CD4-positive, alpha-beta memory T cell (primary cell): ENCODE measurements around the gene LRWD1. TPM values are rescaled to one million over a fixed set of nuclear protein-coding genes. Genes with fewer than 3 reads are reported as not detected.

Source experiments
- microRNA-seq: library from miRNA; unstranded; fragments of <30 nt; microRNA quantifications from one replicate; pipeline ENCODE4 v1.2.0, GENCODE V29; 2021; ENCODE audit warnings: borderline replicate concordance, borderline number of aligned reads, borderline microRNAs expressed, mixed read lengths
- polyA plus RNA-seq, 2 donors: library from polyadenylated mRNA; unstranded; fragments of 300-500 nt; fragmentation: Illumina TruSeq; gene quantifications; one replicate each; pipeline ENCODE4 v1.2.3, GENCODE V29; 2021
- total RNA-seq, 2 experiments: library from RNA; stranded (reverse); gene quantifications; one replicate each; pipeline ENCODE4 v1.2.3, GENCODE V29; 2021

LRWD1 gene
- total and polyA plus RNA-seq, 4 experiments from 2014 or later: 12.9 to 28.5 (median 20.6) TPM

Small RNA genes within 50 kb of the gene (microRNA-seq; reads per million reads assigned to microRNA genes)
- not detected for gene MIR4467
- gene MIR5090: 3.1 reads per million, percentile 13 among the genes with 10 or more reads in this experiment

Other genes with a start within 250 kb of the LRWD1 start
- gene SH2B2, start 178.1 kb upstream of the LRWD1 start, total RNA-seq: 1 to 10 TPM in 1 of 2 experiments, under 1 TPM in 1; 0.79 to 1.2 TPM
- under 1 TPM in 1 of 2 donors, not detected in 1; 0.69 TPM for gene SH2B2, start 178.1 kb upstream of the LRWD1 start, polyA plus RNA-seq
- gene SPDYE6, start 108.5 kb upstream of the LRWD1 start, total RNA-seq: not detected
- gene SPDYE6, start 108.5 kb upstream of the LRWD1 start, polyA plus RNA-seq: under 1 TPM; 0.14 to 0.73 TPM
- 10 to 100 TPM; 43.2 to 47.6 TPM for gene PRKRIP1, start 68.6 kb upstream of the LRWD1 start, total RNA-seq
- 10 to 100 TPM in 1 of 2 donors, 1 to 10 TPM in 1; 9.7 to 21.7 TPM for gene PRKRIP1, start 68.6 kb upstream of the LRWD1 start, polyA plus RNA-seq
- 10 to 100 TPM; 29.0 to 31.6 TPM for gene ORAI2, start 31.4 kb upstream of the LRWD1 start, total RNA-seq
- 10 to 100 TPM; 42.9 to 53.3 TPM for gene ORAI2, start 31.4 kb upstream of the LRWD1 start, polyA plus RNA-seq
- 10 to 100 TPM; 11.8 to 11.9 TPM for gene ALKBH4, start 121 bp upstream of the LRWD1 start, total RNA-seq
- gene ALKBH4, start 121 bp upstream of the LRWD1 start, polyA plus RNA-seq: 10 to 100 TPM; 15.7 to 16.6 TPM
- 10 to 100 TPM; 35.8 to 38.2 TPM for gene POLR2J, start 13.9 kb downstream of the LRWD1 start, total RNA-seq
- gene POLR2J, start 13.9 kb downstream of the LRWD1 start, polyA plus RNA-seq: 100 to 1,000 TPM; 122 to 126 TPM
- 10 to 100 TPM; 15.2 to 15.8 TPM for gene RASA4B, start 52.8 kb downstream of the LRWD1 start, total RNA-seq
- 10 to 100 TPM in 1 of 2 donors, 1 to 10 TPM in 1; 5.0 to 11.5 TPM for gene RASA4B, start 52.8 kb downstream of the LRWD1 start, polyA plus RNA-seq
- 10 to 100 TPM; 46.0 to 51.1 TPM for gene UPK3BL2, start 78.7 kb downstream of the LRWD1 start, total RNA-seq
- 1 to 10 TPM in 1 of 2 donors, under 1 TPM in 1; 0.94 to 5.5 TPM for gene UPK3BL2, start 78.7 kb downstream of the LRWD1 start, polyA plus RNA-seq
- under 1 TPM; 0.20 to 0.28 TPM for gene SPDYE2, start 86.2 kb downstream of the LRWD1 start, total RNA-seq
- gene SPDYE2, start 86.2 kb downstream of the LRWD1 start, polyA plus RNA-seq: 1 to 10 TPM in 1 of 2 donors, not detected in 1; 1.7 TPM
- 100 to 1,000 TPM in 1 of 2 experiments, 10 to 100 TPM in 1; 94.1 to 119 TPM for gene POLR2J3, start 107.6 kb downstream of the LRWD1 start, total RNA-seq
- 10 to 100 TPM; 21.0 to 58.9 TPM for gene POLR2J3, start 107.6 kb downstream of the LRWD1 start, polyA plus RNA-seq
- gene RASA4, start 151.8 kb downstream of the LRWD1 start, total RNA-seq: 10 to 100 TPM; 37.8 to 43.3 TPM
- gene RASA4, start 151.8 kb downstream of the LRWD1 start, polyA plus RNA-seq: 10 to 100 TPM in 1 of 2 donors, 1 to 10 TPM in 1; 7.7 to 24.3 TPM
- 10 to 100 TPM; 43.3 to 46.3 TPM for gene UPK3BL1, start 177.8 kb downstream of the LRWD1 start, total RNA-seq
- gene UPK3BL1, start 177.8 kb downstream of the LRWD1 start, polyA plus RNA-seq: 10 to 100 TPM; 20.1 to 26.8 TPM
- gene SPDYE2B, start 185.3 kb downstream of the LRWD1 start, total RNA-seq: not detected
- gene SPDYE2B, start 185.3 kb downstream of the LRWD1 start, polyA plus RNA-seq: not detected
- gene POLR2J2, start 206.7 kb downstream of the LRWD1 start, total RNA-seq: 10 to 100 TPM; 21.8 to 27.7 TPM
- 1 to 10 TPM; 1.6 to 7.9 TPM for gene POLR2J2, start 206.7 kb downstream of the LRWD1 start, polyA plus RNA-seq